Spinal cord (tissue), 10 donors: ENCODE data around the gene LRRC14B. TPM values are rescaled to one million over a fixed set of nuclear protein-coding genes. Genes with fewer than 3 reads are reported as not detected.

Experiments used
- DNase-seq, 6 donors: peaks; one replicate each; pipeline versions ENCODE4 v3.0.0 to v3.0.0-alpha.2; 2013 to 2015; ENCODE audit warnings: low spot score in 6 of 6, low read depth in 4 of 6
- H3K27ac ChIP-seq: one replicate; pipeline ENCODE4 v1.5.1; 2013; ENCODE audit warnings: low read depth, low read length, control low read depth
- H3K27me3 ChIP-seq: one replicate; pipeline ENCODE4 v1.6.1; 2013; ENCODE audit warnings: low read length; ENCODE audit not compliant: control insufficient read depth, insufficient read depth
- H3K36me3 ChIP-seq: one replicate; pipeline ENCODE4 v1.6.1; 2013; ENCODE audit warnings: low read length; ENCODE audit not compliant: control insufficient read depth, insufficient read depth
- H3K4me1 ChIP-seq: one replicate; pipeline ENCODE4 v1.6.1; 2013; ENCODE audit warnings: low read length; ENCODE audit not compliant: control insufficient read depth, insufficient read depth
- H3K4me3 ChIP-seq: one replicate; pipeline ENCODE4 v1.5.1; 2013; ENCODE audit warnings: low read depth, low read length, control low read depth
- H3K9me3 ChIP-seq: one replicate; pipeline ENCODE4 v1.6.1; 2013; ENCODE audit warnings: low read length; ENCODE audit not compliant: control insufficient read depth, insufficient read depth
- WGBS: methylation state at CpG from one replicate; pipeline ENCODE4 v1.1.5; 2013; ENCODE audit warnings: missing lambda C conversion rate; ENCODE audit not compliant: insufficient coverage; 5-methylcytosine and 5-hydroxymethylcytosine counted together
- long read RNA-seq, 4 donors: transcript quantifications; one replicate each; lab custom pipeline, GENCODE V29; 2026
- polyA plus RNA-seq, 2 donors: library from polyadenylated mRNA; unstranded; fragments of 120-200 nt; gene quantifications; one replicate each; pipeline ENCODE4 v1.2.1, GENCODE V29; 2013; ENCODE audit not compliant: insufficient read length in 2 of 2
- total RNA-seq, 2 donors: library from RNA; depleted of rRNA in 1 of 2; stranded (reverse); fragments of 120-200 nt in 1 of 2; fragments of >200 nt in 1 of 2; gene quantifications; one replicate each; pipeline versions ENCODE4 v1.2.3 to v1.2.4, GENCODE V29; 2013 to 2014
- donor health status: healthy.

LRRC14B gene
- total RNA-seq, result under 1 TPM; 0.39 to 0.50 TPM
- 1 to 10 TPM; 1.7 to 2.7 TPM for polyA plus RNA-seq
- long read RNA-seq, donor 1, partial matches to known transcripts, result 0 of 1 reads
- long read RNA-seq, donor 1, other reads (novel, unspliced or antisense), result 0 of 1 reads
- long read RNA-seq, donor 2, result 0 reads
- long read RNA-seq, donor 3, partial matches to known transcripts, result 0 of 1 reads
- long read RNA-seq, donor 3, other reads (novel, unspliced or antisense), result 0 of 1 reads
- long read RNA-seq, donor 4, result 0 reads

- no peaks in the 10 kb centered on the region for H3K9me3 ChIP-seq
- H3K27ac ChIP-seq, result no peak within 1 kb of the TSS
- peak within 1 kb of the TSS; percentile 12 for H3K4me3 ChIP-seq
- H3K4me1 ChIP-seq, result peaks cover 34% of the 10 kb centered on the region
- DNase-seq, result peak in 3 of 6 donors; percentile 35 to 79 (median 78)
- H3K36me3 ChIP-seq, result peaks cover 17% of the 10 kb centered on the region
- no peaks in the 10 kb centered on the region for H3K27me3 ChIP-seq
- 19% methylated on average over 56 of the region's 56 CpGs for WGBS
Observed at GRCh38 chr5:191036-191948, at the start of gene LRRC14B. Gene LRRC14B, plus strand, starts transcription at chr5:191495. Its CDS starts 44 bp downstream, at chr5:191539.

- H3K27ac ChIP-seq, result no peak overlapping the region
- no peak overlapping the region for H3K4me3 ChIP-seq
- no peaks in the 10 kb centered on the region for H3K9me3 ChIP-seq
- WGBS, result 88% methylated on average over 12 of the region's 12 CpGs
- H3K4me1 ChIP-seq, result no peaks in the 10 kb centered on the region
- peaks cover 66% of the 10 kb centered on the region for H3K36me3 ChIP-seq
- no peak for DNase-seq
- H3K27me3 ChIP-seq, result no peaks in the 10 kb centered on the region
Observed at GRCh38 chr5:141761-142160, 49.5 kb upstream of the LRRC14B start.

GRCh38 chr5:142246-142810, 49.0 kb upstream of the LRRC14B start:
- Histone ChIP-seq H3K4me3 (no peak overlapping the region), H3K27me3 (no peaks in the 10 kb centered on the region), H3K36me3 (peaks cover 70% of the 10 kb centered on the region), H3K9me3 (peaks cover 2% of the 10 kb centered on the region), H3K4me1 (no peaks in the 10 kb centered on the region), H3K27ac (no peak overlapping the region)
- DNase-seq, result no peak
- 95% methylated on average over 17 of the region's 18 CpGs for WGBS

GRCh38 chr5:143041-143440, 48.3 kb upstream of the LRRC14B start:
- no peak for DNase-seq
- 93% methylated on average over 17 of the region's 17 CpGs for WGBS
- no peaks in the 10 kb centered on the region for H3K4me1 ChIP-seq
- peaks cover 8% of the 10 kb centered on the region for H3K9me3 ChIP-seq
- H3K27me3 ChIP-seq, result no peaks in the 10 kb centered on the region
- H3K27ac ChIP-seq, result no peak overlapping the region
- no peak overlapping the region for H3K4me3 ChIP-seq
- peaks cover 65% of the 10 kb centered on the region for H3K36me3 ChIP-seq

GRCh38 chr5:144941-145340, 46.4 kb upstream of the LRRC14B start:
- Histone ChIP-seq H3K9me3 (peaks cover 8% of the 10 kb centered on the region), H3K36me3 (peaks cover 56% of the 10 kb centered on the region), H3K4me1 (no peaks in the 10 kb centered on the region), H3K27me3 (no peaks in the 10 kb centered on the region), H3K27ac (no peak overlapping the region), H3K4me3 (no peak overlapping the region)
- WGBS, result 98% methylated on average over 8 of the region's 8 CpGs
- DNase-seq, result no peak

GRCh38 chr5:145585-146323, 45.5 kb upstream of the LRRC14B start:
- 94% methylated on average over 7 of the region's 7 CpGs for WGBS
- Histone ChIP-seq H3K27me3 (no peaks in the 10 kb centered on the region), H3K27ac (no peak overlapping the region), H3K9me3 (peaks cover 8% of the 10 kb centered on the region), H3K4me3 (no peak overlapping the region), H3K4me1 (no peaks in the 10 kb centered on the region), H3K36me3 (peaks cover 50% of the 10 kb centered on the region)
- no peak for DNase-seq

- Histone ChIP-seq H3K4me3 (no peak overlapping the region), H3K36me3 (peaks cover 37% of the 10 kb centered on the region), H3K27me3 (no peaks in the 10 kb centered on the region), H3K27ac (no peak overlapping the region), H3K4me1 (no peaks in the 10 kb centered on the region), H3K9me3 (peaks cover 8% of the 10 kb centered on the region)
- no CpG with 5 or more reads among the region's 1 CpG for WGBS
- no peak for DNase-seq
Observed at GRCh38 chr5:147751-148150, 43.5 kb upstream of the LRRC14B start.

GRCh38 chr5:149745-150485, 41.4 kb upstream of the LRRC14B start:
- no peaks in the 10 kb centered on the region for H3K27me3 ChIP-seq
- 90% methylated on average over 1 of the region's 6 CpGs for WGBS
- H3K9me3 ChIP-seq, result peaks cover 8% of the 10 kb centered on the region
- DNase-seq, result no peak
- H3K36me3 ChIP-seq, result peaks cover 36% of the 10 kb centered on the region
- H3K27ac ChIP-seq, result no peak overlapping the region
- H3K4me3 ChIP-seq, result no peak overlapping the region
- peaks cover 2% of the 10 kb centered on the region for H3K4me1 ChIP-seq

GRCh38 chr5:150746-151145, 40.5 kb upstream of the LRRC14B start:
- Histone ChIP-seq H3K36me3 (peaks cover 34% of the 10 kb centered on the region), H3K9me3 (peaks cover 8% of the 10 kb centered on the region), H3K4me1 (peaks cover 2% of the 10 kb centered on the region), H3K27me3 (no peaks in the 10 kb centered on the region), H3K4me3 (no peak overlapping the region), H3K27ac (no peak overlapping the region)
- peak in 1 of 6 donors; percentile 54 for DNase-seq
- 67% methylated on average over 4 of the region's 4 CpGs for WGBS
